Measurements from ENCODE around the gene NTF3. TPM values are rescaled to one million over a fixed set of nuclear protein-coding genes. Genes with fewer than 3 reads are reported as not detected.

The NTF3 gene
- total RNA-seq, 4 donors from 2014 or later = 0.69 to 9.8 (median 2.5) TPM

DNA sequence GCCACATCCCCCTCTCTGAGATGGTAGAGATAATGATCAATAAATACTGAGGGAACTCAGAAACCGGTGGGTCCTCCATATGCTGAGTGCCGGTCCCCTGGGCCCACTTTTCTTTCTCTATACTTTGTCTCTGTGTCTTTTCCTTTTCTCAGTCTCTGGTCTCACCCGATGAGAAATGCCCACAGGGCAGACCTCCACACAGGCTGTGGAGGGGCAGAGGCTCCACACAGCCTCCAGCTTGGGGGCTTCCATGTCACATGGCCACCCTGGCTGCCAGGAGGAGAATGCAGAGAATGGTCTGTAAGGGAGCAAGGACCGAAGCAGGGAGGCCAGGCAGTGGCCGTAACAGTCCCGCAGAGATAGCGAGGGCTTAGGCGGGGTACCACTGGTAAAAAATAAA, 105.9 kb downstream of the NTF3 start:
- H3K4me3 ChIP-seq = no peak overlapping the region
- no peak for ATAC-seq
- no peak overlapping the region for H3K27ac ChIP-seq
- TF ChIP-seq POLR2AphosphoS5 (IDR thresholded peaks at IDR 0.05) = no peak
- peaks cover 0 to 6% (median 0%) of the 10 kb centered on the region in 3 donors for H3K9me3 ChIP-seq
- H3K36me3 ChIP-seq = no peaks in the 10 kb centered on the region
- no peaks in the 10 kb centered on the region for H3K27me3 ChIP-seq
- no peaks in the 10 kb centered on the region for H3K4me1 ChIP-seq
- 43 to 93% methylated on average over 1 to 5 of the region's 8 CpGs for WGBS, 2 donors (ENCODE audit: low coverage in 1 of 2)
